Right hindlimb (tissue), 1 donor: ENCODE data around the gene RPRD2.
"Not testable (repeated sequence)": the region's sequence is repeated elsewhere in the genome, so short reads cannot be mapped to it uniquely, and the experiment has no call there.

Experiments
- DNase-seq: peaks from one replicate; pipeline ENCODE4 v3.0.0-alpha.2; 2018

RPRD2 gene

DNA sequence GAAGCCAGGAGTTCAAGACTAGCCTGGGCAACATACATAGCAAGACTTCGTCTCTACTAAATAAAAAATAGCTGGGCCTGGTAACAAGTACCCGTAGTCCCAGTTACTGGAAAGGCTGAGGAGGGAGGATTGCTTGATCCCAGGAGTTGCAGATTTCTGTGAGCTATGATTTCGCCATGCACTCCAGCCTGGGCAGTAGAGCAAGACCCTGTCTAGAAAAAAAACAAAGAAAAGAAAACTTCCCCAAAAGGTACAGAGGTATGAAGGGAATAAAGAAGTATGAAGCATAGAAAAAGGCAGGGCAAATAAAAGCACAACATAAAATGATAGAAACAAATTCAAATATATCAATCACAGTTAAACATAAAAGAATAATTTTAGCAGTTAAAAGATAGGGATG, 28.7 kb downstream of the RPRD2 start:
- DNase-seq: no peak

DNA sequence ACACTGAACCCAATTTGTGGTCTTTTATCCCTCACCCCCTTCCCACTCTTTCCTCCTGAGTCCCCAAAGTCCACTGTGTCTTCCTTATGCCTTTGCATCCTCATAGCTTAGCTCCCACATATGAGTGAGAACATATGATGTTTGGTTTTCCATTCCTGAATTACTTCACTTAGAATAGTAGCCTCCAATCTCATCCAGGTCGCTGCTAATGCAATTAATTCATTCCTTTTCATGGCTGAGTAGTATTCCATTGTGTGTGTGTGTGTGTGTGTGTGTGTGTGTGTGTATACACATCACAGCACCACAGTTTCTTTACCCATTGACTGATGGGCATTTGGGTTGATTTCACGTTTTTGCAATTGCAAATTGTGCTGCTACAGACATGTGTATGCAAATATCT, 31.2 kb downstream of the RPRD2 start:
- not testable (repeated sequence) for DNase-seq

DNA sequence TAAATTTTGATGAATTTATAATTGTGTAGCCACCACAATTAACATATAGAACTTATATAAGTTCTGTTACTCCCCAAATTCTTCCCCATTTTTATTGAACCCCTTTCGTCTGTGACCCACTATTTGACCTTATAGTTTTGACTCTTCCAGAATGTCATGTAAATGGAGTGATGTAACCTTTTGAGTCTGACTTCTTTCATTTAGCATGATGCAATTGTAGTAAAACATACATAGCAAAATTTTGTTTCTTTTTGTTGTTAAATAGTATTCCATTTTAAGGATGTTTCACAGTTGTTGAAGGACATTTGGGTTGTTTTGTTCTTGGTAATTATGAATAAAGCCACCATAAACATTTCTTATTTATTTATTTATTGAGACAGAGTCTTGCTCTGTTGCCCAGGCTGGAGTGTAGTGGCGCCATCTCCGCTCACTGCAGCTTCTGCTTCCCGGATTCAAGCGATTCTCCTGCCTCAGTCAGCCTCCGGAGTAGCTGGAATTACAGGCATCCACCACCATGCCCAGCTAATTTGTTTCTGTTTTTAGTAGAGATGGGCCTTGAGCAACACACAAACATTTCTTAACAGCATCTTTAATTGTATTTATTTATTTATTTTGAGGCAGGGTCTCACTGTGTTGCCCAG, 33.6 kb downstream of the RPRD2 start:
- DNase-seq: no peak

DNA sequence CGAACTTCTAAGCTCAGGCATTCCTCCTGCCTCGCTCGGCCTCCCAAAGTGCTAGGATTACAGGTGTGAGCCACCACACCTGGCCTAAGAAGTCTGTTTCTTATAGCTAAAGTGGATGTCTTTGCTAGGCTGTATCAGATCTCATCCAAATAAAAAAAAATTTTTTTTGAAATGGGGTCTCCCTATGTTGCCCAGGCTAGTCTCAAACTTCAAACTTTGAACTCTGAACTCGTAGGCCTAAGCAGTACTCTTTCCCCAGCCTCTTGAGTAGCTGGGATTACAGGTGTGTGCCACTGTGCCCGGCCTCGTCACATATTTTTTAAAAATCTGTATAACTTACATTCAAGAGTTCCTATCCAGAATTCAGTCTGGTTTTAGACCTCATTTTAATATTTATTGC, 40.5 kb downstream of the RPRD2 start:
- no peak for DNase-seq

DNA sequence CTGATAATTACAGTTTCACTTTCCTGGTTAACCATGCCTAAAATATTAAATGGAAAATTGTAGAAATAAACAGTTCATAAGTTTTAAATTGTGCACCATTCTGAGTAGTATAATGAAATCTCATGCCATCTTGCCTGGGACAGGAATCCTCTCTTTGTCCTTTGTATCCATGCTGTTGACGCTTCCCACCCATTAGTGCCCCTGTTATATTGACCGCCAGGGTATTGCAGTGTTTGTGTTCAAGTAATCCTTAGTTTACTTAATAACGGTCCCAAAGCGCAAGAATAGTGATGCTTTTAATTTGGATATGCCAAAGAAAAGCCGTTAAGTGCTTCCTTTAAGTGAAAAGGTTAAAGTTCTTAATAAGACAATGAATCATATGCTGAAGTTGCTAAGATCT, 41.7 kb downstream of the RPRD2 start:
- no peak for DNase-seq

DNA sequence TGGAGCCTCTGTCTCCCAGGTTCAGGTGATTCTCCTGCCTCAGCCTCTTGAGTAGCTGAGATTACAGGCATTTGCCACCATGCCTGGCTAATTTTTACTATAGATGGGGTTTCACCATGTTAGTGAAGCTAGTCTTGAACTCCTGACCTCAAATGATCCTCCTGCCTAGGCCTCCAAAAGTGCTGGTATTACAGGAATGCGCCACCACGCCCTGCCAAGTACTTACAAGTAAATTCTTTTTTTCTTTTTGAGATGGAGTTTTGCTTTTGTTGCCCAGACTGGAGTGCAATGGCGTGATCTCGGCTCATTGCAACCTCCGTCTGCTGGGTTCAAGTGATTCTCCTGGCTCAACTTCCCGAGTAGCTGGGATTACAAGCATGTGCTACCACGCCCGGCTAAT, 42.5 kb downstream of the RPRD2 start:
- DNase-seq: no peak

DNA sequence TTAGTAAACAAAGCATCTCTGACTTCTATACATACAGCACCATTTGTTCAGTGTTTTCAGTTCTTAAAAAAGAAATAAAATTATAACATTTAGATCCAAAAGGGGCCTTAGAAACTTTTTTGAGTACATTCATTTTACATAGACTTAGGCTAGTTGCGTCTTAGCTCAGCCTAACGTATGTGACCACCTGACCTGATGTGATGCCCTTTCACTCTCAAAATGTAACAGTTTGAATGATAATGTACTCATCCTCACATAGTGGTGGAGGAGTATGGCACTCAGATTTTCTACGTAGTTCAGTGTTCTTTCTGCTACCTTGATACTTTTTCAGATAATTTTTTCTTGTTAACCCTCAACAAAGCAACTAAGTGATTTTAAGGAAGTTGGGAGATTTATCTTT, 43.4 kb downstream of the RPRD2 start:
- DNase-seq: no peak

DNA sequence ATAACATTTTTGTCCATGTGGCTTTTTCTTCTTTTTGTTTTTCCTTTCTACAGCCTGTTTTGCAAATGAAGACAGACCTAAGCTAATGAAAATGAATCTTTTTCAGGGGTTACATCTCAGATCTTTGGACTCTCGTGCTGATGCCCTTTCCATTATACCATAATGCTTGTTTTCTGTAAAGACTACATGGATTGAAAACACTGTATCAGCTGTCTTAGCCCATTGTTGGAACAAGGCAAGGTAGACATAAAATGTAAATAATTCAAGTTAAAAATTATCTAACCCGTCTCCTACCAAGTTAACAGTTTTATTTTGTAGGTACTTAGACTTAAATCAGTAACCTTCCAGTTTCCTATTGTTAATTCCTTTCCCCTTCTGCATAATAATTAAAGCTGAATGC, 44.9 kb downstream of the RPRD2 start:
- DNase-seq: no peak

DNA sequence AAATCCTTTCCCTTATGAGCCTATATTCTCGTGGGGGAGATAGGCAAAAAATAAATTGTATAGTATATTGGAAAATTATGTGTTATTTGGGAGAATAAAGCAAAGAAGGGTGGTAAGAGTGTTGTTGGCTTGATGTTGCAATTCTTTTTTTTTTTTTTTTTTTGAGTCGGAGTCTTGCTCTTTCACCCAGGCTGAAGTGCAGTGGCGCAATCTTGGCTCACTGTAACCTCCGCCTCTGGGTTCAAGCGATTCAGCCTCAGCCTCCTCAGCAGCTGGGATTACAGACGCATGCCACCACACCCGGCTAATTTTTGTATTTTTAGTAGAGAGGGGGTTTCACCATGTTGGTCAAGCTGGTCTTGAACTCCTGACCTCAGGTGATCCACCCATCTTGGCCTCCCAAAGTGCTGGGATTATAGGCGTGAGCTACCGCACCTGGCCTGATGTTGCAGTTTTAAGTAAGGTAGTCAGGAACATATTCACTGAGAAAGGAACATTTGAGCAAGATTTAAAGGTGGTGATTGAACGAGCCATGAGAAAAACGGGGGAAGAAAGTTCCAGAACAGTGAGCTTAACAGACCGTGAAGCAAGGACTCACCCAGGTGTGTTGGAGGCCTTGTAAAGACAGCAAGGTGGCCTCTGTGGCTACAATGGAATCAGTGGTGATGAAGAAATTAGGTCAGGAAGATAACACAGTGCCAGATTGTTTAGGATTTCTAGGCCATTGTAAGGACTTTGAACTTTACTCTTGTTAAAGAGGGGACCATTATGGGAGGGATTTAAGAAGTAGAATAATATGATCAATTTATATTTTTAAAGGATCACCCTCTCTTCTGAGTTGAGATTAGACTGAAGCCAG, 45.8 kb downstream of the RPRD2 start:
- DNase-seq: no peak

DNA sequence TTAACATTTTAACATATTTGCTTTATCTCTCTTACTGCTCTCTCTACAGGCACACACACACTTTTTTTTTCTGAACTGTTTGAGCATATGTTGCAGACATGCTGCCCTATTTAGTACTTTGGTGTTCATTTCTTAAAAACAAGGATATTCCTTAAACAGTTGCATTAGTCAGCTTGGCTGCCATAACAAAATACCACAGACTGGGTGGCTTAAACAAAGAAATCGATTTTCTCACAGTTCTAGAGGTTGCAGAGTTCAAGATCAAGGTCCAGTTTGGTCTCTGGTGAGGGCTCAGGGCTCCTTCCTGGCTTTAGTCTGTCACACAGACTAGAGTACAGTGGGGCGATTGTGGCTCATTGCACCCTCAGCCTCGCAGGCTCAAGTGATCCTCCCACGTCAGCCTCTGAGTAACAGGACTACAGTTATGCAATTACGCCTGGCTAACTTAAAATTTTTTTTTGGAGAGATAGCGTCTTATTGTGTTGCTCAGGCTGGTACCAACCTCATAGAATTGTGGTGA, 46.7 kb downstream of the RPRD2 start:
- DNase-seq: no peak

DNA sequence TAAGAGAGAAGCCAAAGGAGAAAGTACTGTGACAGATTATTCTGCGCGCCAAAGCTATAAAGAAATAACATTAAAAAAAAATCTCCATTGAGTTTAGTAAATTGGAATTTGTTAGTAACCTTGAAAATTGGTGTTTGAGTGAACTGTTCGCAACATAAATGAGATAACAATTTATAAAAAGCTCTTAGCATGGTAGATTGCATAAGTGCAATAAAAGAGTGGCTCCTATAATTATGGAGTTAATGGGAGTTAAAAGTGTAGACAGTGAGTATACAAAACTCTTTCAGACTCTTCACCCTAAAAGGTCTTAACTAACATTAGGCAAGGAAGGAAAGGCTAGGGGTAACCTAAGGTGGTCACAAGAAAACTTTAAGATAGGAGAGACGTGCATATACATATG, 50.6 kb downstream of the RPRD2 start:
- DNase-seq: no peak

DNA sequence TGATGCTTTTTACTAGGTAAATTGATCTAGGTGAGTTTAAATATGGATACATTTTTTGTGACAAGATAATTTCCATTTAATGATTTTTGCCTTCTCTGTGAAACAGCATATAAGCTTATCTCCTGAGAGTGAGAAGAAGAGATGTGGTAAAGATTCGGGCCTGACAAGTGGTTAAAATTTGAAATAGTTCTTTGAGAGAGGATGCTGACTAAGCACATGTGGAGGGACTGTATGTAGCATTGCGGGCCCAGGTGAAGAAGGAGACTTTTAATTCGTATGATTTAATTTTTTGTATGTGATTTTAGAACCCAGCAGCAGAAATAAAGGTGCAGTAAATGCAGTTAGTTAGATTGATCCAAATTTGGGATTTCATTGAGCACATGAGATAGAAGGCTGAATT, 51.9 kb downstream of the RPRD2 start:
- DNase-seq: no peak

DNA sequence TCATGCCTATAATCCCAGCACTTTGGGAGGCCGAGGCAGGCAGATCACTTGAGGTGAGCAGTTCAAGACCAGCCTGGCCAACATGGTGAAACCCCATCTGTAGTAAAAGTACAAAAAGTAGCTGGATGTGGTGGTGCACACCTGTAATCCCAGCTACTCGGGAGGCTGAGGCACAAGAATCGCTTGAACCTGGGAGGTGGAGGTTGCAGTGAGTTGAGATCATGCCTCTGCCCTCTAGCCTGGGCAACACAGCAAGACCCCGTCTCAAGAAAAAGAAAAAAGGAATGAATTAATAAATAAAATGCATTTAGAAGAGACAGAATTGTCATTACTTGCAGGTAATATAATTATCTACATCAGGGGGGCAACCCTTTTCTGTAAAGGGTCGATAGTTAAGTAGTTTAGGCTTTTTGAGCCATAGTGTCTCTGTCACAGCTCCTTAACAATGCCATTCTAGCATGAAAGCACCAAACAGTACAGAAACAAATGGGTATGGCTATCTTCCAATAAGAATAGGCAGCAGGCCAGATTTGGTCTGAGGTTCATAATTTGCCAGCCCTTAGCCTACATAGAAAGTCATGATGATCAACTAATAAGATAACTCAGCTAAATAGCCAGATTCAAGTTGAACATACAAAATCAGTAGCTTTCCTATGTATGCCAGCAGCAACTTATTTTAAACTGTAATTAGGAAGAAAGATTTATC, 56.8 kb downstream of the RPRD2 start:
- no peak for DNase-seq

DNA sequence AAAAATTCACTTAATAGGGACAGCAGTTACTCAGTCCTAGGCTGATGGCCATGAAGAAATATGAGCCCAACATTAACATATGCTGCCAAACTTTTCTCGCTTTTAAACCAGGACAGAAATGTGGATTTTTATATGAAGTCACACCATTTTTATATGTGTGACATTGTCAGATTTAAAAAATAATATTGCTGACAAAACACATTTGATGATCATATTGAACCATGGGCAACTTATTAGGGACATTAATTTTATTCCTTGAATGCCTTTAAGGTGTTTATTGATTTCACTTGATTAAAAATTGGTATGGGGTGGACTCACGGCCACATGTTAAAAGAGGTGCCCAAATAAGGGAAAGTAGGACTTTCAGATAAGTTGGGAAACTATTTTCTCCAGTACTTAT, 58.6 kb downstream of the RPRD2 start:
- no peak for DNase-seq

DNA sequence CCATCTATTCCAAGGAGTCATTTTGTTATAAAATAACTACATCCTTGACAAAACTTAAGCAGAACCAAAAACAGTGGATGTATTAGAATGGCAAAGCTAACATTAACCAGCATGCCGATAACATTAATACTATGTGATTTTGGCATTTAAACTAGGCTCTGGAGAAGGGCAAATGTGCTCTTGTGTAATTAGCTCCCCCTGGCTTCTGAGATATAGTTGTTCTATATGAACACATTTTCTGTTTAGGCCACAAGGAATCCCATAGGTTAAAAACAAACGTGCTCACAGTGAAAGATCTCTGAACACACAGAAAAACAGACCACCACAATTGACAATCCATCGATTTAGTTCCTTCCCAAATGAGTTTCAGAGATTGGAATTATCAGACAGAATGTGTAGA, 65.9 kb downstream of the RPRD2 start:
- no peak for DNase-seq

DNA sequence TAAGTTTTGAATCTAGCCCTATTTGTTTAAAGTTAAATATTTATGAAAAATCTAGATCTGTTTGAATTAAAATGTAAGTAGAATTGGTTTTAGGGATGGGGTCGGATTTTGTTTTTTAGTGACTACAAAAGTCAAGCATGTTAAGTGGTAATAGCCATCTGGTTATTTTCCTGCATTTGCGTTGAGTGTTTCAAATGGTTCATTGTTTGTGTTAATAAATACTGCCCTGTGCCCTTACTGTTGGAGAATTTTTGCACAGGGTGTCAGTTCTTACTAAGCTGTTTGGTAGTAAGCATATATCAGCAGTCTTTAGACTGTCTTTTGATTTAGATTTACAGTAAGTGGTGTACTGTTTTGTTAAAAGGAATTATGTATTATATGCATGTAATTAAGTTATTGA, 77.2 kb downstream of the RPRD2 start:
- DNase-seq: no peak

DNA sequence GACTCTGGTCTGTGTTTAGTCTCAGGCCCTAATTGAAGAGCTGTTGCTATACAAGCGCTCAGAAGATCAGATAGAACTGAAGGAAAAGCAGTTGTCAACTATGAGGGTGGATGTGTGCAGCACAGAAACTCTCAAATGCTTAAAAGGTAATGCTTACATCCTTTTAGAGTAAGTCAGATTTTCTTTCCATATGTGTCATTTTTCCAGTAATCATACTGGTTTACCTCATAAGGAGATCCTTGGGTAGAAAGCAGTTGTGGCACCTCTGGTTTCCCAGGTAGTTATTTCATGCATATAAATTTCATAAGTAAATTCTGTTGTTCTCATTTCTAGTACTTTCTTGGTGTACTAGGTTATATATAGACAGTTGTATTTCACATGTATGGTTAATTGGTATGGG, 80.3 kb downstream of the RPRD2 start:
- DNase-seq: no peak

DNA sequence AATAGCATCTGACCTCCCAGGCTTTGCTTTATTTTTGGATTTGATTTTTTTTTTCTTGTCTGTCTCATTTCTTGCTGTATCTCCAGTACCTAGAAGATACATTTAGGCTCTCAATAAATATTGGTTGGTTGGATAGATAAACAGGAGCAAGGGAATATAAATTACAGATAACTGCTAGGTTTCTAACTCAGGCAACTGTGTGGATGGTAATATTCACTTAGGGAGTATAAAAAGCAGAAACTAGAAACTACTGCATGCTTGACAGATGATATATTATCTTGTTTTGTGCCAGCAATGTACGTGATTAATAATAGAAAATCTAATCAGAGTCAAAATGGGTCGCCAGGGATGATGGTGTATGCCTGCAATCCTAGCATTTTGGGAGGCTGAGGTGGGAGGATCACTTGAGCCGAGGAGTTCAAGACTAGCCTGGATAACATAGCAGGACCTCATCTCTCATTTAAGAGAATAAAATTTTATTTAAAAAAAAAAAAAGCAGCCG, 92.2 kb downstream of the RPRD2 start:
- no peak for DNase-seq

DNA sequence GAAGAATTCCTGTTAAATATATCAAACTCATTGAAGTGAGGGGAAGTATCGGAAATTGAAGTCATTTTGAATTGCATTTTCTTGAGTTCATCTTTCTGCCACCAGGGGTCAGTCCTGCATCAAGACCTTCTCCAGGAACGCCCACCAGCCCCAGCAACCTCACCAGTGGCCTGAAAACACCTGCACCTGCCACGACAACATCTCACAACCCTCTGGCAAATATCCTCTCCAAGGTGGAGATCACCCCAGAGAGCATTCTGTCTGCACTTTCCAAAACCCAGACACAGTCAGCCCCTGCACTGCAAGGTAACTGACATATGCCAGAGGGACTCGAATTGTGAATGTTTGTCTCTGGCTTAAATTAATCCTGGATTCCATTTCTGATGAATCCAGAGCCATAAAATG, 100.5 kb downstream of the RPRD2 start:
- DNase-seq: peak; percentile 52

DNA sequence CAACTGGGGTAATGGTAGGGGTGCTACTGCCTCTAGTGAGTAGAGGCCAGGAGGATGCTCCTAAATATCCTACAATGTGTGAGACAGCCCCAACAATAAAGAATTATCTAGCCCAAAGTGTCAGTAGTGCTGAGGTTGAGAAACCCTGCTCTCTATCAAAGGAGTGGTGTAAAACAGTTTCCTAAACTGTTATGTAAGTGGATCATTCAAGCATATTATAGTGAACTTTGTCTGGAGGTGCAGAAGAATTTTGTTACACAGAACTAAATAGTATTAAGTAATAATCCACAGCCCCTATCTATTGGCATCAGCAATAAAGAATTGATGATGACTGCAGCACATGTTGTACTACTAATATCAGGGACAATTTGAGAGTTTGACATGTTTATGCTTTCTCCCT, 103.0 kb downstream of the RPRD2 start:
- no peak for DNase-seq

DNA sequence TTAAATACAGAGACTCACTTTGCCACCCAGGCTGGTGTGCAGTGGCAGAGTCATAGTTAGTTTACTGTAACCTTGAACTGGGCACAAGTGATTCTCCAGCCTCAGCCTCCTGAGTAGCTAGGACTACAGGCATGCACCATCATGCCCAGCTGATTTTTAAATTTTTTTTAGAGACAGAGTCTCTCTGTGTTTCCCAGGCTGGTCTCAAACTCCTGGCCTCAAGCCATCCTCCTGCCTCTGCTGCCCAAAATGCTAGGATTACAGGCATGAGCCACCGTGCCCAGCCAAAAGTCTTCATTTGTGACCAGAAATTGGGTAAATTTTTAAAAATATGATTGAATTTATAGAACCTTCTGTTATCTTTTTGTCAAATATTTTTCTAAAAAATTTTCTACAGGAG, 105.3 kb downstream of the RPRD2 start:
- no peak for DNase-seq

DNA sequence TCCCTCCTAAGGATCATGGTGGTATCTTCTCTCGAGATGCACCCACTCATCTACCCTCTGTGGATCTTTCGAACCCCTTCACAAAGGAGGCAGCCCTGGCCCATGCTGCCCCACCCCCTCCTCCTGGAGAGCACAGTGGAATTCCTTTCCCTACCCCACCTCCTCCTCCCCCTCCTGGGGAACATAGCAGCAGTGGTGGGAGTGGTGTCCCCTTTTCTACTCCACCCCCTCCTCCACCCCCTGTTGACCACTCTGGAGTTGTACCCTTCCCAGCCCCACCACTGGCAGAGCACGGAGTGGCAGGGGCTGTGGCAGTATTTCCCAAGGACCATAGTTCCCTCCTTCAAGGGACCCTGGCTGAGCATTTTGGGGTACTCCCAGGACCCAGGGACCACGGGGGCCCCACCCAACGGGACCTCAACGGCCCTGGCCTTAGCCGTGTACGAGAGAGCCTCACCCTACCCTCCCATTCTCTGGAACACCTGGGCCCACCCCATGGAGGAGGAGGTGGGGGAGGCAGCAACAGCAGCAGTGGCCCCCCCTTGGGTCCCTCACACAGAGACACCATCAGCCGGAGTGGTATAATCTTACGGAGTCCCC, 108.8 kb downstream of the RPRD2 start:
- DNase-seq: no peak

DNA sequence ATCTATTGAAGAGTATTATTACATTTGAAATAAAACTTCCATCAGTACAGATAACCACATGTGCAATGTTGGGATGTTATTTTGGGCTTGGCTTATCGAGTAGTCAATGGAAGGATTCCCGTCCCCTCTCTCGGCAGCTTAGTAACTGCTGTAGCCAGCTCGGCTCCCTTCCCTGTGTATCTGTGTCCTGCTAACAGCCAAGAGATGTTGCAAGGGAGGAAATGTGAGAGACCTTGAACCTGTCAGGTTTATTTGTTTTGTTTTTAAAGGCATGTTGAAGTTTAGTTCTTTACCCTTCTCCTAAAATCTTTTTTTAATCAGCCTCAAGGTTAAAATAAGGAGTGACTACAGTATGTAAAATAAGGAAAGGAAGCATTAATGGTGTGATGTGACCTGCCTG, 109.7 kb downstream of the RPRD2 start:
- DNase-seq: no peak
